Measurements from ENCODE around the gene ICAM1.

The ICAM1 gene

DNA sequence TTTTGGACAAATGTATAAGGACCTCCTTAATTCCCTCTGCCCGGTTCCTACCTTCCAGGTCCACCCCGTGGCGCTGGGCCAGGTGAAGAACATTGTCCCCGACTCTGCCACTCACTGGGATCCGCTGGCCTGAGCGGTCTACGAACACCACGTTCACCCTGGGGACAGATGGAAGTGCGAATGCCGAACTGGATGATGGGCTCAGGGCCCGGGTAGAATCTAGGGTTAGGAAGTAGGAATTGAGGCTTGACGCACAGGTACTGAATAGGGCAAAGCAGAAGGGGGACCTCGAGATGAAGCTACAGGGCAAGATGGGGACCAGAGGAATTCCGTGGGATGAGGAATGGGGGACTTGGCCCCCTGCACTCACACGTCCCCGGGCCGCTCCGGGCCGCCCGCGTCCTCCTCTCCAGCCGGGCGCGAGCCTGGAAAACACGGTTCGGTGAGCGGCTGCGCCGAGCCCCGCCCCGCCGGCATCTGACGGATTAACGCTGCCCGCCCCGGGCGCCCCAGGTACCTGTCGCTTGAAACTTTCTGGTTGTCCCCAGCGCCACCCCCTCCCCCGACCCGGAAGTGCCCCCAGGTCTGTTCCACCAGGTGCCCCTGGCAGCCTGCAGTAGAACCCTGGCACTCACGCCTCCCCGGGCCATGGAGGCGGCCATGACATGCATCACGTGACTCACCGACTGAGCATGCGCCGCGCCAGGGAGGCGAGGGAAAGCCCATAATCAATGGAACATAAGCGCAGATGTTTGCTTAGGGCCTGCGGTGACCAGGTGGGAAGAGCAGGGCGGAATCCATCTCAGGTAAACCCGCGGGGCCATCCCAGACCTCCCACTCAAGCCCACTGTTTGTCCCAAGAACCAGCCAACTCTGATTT is 44.7 kb downstream of the ICAM1 start, which contains the start of gene FDX2:
Gene FDX2 (minus strand): TSS at position 681 of the 880 bp plus-strand sequence. CDS start 19 bp downstream, at position 662.
- TF ChIP-seq, protein P1, sequence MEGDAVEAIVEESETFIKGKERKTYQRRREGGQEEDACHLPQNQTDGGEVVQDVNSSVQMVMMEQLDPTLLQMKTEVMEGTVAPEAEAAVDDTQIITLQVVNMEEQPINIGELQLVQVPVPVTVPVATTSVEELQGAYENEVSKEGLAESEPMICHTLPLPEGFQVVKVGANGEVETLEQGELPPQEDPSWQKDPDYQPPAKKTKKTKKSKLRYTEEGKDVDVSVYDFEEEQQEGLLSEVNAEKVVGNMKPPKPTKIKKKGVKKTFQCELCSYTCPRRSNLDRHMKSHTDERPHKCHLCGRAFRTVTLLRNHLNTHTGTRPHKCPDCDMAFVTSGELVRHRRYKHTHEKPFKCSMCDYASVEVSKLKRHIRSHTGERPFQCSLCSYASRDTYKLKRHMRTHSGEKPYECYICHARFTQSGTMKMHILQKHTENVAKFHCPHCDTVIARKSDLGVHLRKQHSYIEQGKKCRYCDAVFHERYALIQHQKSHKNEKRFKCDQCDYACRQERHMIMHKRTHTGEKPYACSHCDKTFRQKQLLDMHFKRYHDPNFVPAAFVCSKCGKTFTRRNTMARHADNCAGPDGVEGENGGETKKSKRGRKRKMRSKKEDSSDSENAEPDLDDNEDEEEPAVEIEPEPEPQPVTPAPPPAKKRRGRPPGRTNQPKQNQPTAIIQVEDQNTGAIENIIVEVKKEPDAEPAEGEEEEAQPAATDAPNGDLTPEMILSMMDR (IDR thresholded peaks at IDR 0.05; ENCODE audit: low read depth, low read length, missing control alignments) = no peak
- Histone ChIP-seq H3K27me3 (replicated peaks) (no peaks in the 10 kb centered on the region), H3K4me3 (ENCODE audit: low read depth, low read length) (peak within 1 kb of the TSS; percentile 83), H3K36me3 (replicated peaks) (peaks cover 27% of the 10 kb centered on the region), H3K27ac (no peak within 1 kb of the TSS)
- DNase-seq = peak; percentile 68
- in situ Hi-C loops (cut with HindIII; ENCODE audit: low pct_ligation_motif_present, low sequenced_read_pairs) = no loop called here

GRCh38 chr19:10316229-10317044 is 45.5 kb downstream of the ICAM1 start:
- H3K4me3 ChIP-seq (ENCODE audit: low read depth, low read length) = peak overlapping the region; percentile 83
- peaks cover 35% of the 10 kb centered on the region for H3K36me3 ChIP-seq (replicated peaks)
- TF ChIP-seq, protein P1 (IDR thresholded peaks at IDR 0.05; ENCODE audit: low read depth, low read length, missing control alignments) = no peak

GRCh38 chr19:10317045-10317856 is 46.3 kb downstream of the ICAM1 start:
- DNase-seq = no peak
- TF ChIP-seq, protein P1 (IDR thresholded peaks at IDR 0.05; ENCODE audit: low read depth, low read length, missing control alignments) = no peak
- H3K36me3 ChIP-seq (replicated peaks) = peaks cover 42% of the 10 kb centered on the region
- H3K4me3 ChIP-seq (ENCODE audit: low read depth, low read length) = no peak overlapping the region
- in situ Hi-C loops (cut with HindIII; ENCODE audit: low pct_ligation_motif_present, low sequenced_read_pairs) = no loop called here
- H3K27ac ChIP-seq = no peak overlapping the region
- H3K27me3 ChIP-seq (replicated peaks) = no peaks in the 10 kb centered on the region

More at GRCh38 chr19:10316229-10317044, 45.5 kb downstream of the ICAM1 start:
- Histone ChIP-seq H3K27me3 (replicated peaks) (no peaks in the 10 kb centered on the region), H3K27ac (no peak overlapping the region)
- in situ Hi-C loops (cut with HindIII; ENCODE audit: low pct_ligation_motif_present, low sequenced_read_pairs) = no loop called here
- no peak for DNase-seq

DNA sequence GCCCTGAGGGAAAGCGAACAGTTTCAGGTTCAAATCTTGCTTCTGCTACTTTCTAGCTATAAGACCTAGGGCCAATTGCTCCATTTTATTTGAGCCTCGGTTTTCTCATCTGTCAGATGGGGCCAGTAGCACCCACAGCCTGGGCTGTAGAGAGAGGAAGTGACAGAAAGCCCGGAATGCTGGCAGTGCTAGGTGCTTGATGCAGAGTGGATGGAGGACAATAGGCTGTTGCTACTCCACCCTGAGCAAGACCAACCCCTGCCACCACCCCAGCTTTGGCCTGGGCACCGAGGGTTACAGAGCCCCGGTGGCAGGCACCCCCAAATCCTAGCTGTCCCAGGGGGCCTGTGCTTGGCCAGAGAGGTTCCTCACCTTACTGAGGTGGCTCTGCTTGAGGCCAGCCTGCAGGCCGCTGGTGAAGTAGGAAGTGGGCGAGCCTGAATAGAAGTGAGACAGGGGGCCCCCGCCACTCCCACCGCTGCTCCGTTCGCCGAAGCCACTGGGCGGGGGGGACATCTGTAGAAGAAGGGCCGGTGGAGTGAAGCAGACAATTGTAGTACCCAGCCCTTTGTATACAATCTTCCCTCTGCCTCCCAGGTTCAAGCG is 47.0 kb downstream of the ICAM1 start:
- H3K36me3 ChIP-seq (replicated peaks) = peaks cover 49% of the 10 kb centered on the region
- no peak overlapping the region for H3K4me3 ChIP-seq (ENCODE audit: low read depth, low read length)
- H3K27ac ChIP-seq = no peak overlapping the region
- DNase-seq = no peak
- TF ChIP-seq, protein P1 (IDR thresholded peaks at IDR 0.05; ENCODE audit: low read depth, low read length, missing control alignments) = no peak
- no peaks in the 10 kb centered on the region for H3K27me3 ChIP-seq (replicated peaks)
- in situ Hi-C loops (cut with HindIII; ENCODE audit: low pct_ligation_motif_present, low sequenced_read_pairs) = no loop called here
